GM21526 (cell line): ENCODE results near the gene PPP1CB.
A peak's percentile ranks its signal among the peaks of the same experiment; 100 is the strongest.
"Not testable (repeated sequence)": the region's sequence is repeated elsewhere in the genome, so short reads cannot be mapped to it uniquely, and the experiment has no call there.

Experiments
- ATAC-seq: cut with Tn5 transposase; IDR thresholded peaks from one replicate; pipeline ENCODE4 v1.9.1; 2021; ENCODE audit warnings: moderate library complexity; ENCODE audit not compliant: unreplicated experiment, low FRiP score

PPP1CB gene

GRCh38 chr2:28742619-28743018 is 9.0 kb upstream of the PPP1CB start:
- ATAC-seq = not testable (repeated sequence)

- ATAC-seq = no peak
These were observed 6.4 kb upstream of the PPP1CB start for GRCh38 chr2:28745225-28745624.

DNA sequence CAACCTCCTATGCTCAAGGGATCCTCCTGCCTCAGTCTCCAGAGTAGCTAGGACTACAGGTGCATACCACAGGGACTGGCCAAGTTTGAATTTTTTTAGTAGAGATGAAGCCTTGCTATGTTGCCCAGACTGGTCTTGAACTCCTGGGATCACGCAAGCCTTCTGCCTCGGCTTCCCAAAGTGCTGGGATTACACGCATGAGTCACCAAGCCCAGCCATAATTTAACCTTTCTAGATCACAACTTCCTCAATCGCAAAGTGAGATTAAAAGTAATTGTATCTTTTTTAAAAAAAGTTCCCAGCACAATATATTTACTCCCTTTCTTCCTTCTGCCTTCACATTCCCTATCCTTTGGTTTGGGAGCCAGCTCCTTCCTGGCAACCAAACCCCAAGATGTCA is 5.8 kb upstream of the PPP1CB start:
- no peak for ATAC-seq

- ATAC-seq = no peak
These were observed 5.1 kb upstream of the PPP1CB start for GRCh38 chr2:28746429-28747111.

DNA sequence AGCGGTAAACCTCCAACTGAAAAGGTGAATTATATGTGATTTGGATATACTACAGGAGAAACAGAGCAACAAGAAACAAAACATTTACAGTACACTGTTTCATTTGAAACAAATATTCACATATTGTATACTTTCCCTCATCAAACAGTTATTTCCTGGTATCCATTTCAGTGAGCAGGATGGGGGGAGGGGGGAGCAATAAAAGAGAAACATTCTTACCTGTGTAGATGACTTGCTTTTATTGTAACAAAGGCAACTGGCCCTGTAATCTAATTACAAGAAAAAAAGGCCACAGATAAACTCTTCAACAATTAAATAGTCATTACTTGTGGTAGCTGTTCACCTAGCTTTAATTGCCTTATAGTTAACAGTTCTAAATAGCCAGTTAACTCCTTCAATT is 3.9 kb upstream of the PPP1CB start:
- ATAC-seq = no peak

DNA sequence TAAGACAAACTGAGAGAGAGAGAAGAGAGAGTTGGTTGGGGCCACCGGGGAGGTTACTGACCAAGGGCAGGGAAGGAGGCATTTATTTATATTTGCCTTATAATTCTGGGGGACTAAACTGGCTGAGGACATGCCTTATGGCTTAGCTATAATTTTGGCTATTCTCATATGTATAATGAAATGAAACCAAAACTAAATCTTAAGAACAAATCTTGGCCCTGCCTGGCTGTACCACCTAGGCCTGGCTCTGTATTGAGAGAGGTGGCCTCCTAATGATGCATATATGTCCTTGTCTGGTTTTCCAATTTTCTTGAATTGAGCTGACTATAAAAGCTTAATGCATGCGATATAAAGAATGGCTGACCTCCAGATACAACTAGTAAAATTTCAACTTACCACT is 3.5 kb upstream of the PPP1CB start:
- ATAC-seq = no peak

DNA sequence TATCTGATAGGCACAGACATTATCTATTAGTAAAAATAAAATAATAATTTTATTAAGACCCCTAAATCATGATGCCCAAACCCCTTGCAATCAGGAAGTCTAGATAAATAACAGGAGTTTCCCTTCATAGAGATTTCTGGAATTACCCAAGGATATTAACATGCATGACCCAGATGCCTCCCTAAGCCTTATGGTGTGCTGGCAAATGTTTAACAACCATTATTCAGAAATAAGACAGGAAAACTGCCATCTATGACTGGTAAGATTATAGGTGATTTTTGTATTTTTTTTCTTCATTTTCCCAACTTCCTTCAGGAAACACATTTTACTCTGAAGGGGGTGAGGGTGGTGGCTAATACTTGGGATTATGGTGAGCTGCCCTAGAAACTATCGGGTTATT is 2.7 kb upstream of the PPP1CB start:
- ATAC-seq = no peak

DNA sequence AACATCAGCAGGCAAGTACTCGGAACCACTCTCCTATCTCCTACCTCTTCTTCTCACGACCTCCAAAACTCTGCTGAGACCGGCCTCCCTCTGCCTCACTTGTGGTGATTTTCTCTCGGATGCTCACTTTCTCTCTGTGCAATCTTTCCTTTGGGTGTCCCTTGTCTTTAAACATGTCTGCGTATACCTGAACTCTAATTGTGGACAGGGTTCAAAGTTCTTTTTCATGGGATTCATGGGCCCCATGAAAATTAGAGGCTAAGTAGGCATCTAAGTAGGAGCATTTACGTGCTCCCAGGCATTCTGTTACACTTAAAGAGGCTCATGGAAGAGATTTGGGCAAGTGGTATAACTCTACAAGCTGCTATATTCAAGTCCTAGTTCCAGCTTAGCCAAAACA is 2.1 kb upstream of the PPP1CB start:
- ATAC-seq = no peak

DNA sequence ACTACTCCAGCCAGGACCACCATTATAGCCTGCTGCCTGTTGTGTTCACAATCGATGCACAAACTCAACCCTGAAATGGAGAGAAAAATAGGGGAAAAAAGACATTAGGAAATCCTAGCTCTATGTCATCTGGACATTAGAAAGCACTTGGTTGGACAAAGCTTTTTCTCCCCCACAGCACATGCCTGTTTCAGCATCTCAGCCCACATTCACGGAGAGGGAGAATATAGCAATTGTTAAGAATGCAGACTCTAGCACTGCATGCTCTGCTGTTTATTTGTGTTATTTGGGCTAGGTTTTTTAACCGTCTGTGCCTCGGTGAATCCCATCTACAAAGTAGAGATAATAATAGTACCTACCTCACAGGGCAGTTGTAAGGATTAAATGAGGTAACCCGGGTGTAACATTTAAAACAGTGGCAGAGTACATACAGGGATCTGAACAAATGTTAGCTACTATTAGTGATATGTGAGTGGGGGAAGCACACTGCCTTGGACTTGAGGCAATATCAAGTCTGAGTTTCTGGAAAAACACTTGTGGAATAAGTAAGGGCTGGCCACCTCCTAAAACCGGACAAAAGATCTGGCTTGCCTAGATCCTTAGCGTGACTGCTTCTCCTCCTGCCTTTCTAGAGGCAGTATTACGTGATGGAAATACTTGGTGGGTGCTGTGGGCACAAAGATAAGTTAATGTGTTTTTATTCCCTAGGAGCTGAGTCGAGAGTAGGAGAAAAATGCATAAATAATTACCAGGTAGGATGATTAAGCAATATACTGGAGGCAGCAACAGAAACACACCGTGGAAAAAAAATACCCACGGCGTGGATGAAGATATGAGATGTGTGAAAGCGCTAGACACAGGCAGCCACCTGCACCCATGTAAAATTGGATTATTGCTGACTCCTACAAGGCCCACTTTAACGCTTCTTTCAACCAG is 1.0 kb upstream of the PPP1CB start:
- no peak for ATAC-seq

DNA sequence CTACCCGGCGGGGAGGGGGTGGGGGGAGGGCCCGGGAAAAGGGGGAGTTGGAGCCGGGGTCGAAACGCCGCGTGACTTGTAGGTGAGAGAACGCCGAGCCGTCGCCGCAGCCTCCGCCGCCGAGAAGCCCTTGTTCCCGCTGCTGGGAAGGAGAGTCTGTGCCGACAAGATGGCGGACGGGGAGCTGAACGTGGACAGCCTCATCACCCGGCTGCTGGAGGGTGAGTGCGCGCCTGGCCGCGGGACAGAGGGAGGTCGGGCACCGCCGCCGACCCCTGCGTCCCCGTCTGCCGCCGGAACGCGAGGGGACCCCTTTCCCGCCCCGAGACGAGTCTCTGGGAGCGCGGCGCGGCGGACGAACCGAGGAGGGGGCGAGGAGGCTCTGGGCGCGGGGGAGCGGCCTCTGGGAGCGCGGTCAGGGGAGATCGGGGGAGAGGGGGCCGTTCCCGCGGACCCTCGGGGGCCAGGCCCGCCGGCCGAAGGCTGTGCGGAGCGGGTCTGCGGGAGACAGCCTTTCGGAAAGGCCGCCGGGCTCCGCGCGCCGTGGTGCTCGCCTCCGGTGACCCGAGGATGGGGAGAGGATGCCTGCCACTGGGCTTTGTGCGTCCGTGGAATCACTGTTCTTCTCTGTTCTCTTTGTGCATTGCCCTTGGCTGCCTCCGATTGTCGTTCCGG is 463 bp downstream of the PPP1CB start:
- peak; percentile 24 for ATAC-seq

- ATAC-seq = no peak
These were observed 1.2 kb downstream of the PPP1CB start for GRCh38 chr2:28752631-28753376.

- no peak for ATAC-seq
These were observed 2.7 kb downstream of the PPP1CB start for GRCh38 chr2:28754321-28754720.

GRCh38 chr2:28755421-28755820 is 3.8 kb downstream of the PPP1CB start:
- ATAC-seq = no peak

DNA sequence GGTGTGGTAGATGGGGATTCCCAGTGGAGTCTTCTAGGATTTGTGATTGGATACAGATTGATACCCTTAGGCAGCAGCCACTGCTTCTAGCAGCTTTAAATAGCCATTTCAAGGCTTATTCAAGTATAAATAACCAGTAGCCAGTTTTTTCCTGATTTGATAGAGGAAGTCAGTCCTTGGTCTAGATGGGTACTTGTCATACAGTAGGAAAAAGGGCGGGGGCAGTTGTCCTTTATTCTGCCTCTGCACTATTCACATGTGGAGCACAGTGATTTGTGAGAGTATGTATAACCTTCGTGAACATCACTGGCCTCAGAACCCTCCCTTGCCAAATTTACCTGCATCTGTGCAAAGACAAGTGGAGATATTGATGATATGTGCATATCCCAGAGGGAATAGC is 6.8 kb downstream of the PPP1CB start:
- no peak for ATAC-seq

- ATAC-seq = no peak
These were observed 9.8 kb downstream of the PPP1CB start for GRCh38 chr2:28761420-28761819.

GRCh38 chr2:28764909-28765711 is 13.5 kb downstream of the PPP1CB start:
- ATAC-seq = no peak

DNA sequence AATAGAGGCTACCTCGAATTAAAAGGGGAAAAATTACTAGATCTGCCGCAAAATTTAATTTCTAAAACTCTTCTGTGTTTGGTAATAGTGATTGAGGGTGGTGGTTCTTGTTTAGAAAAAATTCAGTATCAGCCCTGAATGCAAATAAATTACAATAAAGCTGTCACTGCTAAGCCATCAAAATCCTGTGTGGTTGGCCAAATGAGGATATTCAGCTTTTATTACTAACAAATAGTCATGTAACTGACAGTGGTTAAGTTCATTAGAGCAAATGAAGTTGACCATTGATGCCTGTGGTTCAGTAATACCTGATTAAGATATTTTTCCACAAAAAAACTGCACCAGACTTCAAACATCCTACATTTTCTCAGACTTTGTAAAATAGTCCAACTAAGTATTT is 14.4 kb downstream of the PPP1CB start:
- no peak for ATAC-seq

- ATAC-seq = no peak
These were observed 15.7 kb downstream of the PPP1CB start for GRCh38 chr2:28767337-28767736.

DNA sequence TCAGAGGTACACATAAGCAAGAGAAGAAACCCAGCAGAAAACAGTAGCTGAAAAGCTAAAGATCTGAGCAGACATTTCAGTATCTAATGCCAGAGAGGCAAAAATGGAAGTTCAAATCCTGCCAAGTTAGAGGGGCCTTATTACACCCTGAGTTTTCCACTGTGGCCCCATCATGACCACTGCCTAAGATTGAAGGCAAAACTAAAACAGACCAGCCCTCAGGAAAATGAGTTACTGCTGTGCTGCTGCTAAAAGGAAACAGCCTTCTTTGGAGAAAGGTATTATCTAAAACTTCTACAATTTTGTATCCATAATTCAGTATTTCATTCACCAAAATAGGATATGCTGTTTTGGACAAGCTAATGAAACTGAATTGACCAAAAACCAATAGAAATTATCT is 16.8 kb downstream of the PPP1CB start:
- no peak for ATAC-seq

DNA sequence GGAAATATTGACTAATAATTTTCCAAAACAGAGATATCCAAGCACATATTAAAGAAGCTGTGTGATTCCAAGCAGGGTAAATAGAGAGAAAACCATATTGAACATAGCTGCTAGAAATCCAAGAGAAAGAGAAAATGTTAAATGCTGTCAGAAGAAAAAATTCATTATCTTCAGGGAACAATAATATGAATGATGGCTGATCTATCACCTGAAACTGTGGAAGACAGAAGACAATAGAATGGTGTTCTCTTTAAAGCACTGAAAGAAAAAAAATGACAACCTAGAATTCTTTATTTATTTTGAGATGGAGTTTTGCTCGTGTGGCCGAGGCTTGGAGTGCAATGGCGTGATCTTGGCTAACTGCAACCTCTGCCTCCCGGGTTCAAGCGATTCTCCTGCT is 17.3 kb downstream of the PPP1CB start:
- ATAC-seq = no peak
